Loucy (cell line): ENCODE data around the gene NLGN1.

Experiments
- EZH2phosphoT487 ChIP-seq: fragments of 200-600 bp; IDR thresholded peaks from 2 replicates; pipeline ENCODE4 v1.6.1; 2018; ENCODE audit warnings: antibody characterized with exemption, mild to moderate bottlenecking, moderate library complexity, borderline replicate concordance
- TF ChIP-seq, protein P1 (sequence below): fragments of 200-600 bp; sonication (generic); conservative IDR thresholded peaks from 2 replicates; pipeline ENCODE4 v1.5.1; 2014; ENCODE audit warnings: mild to moderate bottlenecking, antibody characterized with exemption, low read length

DNA sequence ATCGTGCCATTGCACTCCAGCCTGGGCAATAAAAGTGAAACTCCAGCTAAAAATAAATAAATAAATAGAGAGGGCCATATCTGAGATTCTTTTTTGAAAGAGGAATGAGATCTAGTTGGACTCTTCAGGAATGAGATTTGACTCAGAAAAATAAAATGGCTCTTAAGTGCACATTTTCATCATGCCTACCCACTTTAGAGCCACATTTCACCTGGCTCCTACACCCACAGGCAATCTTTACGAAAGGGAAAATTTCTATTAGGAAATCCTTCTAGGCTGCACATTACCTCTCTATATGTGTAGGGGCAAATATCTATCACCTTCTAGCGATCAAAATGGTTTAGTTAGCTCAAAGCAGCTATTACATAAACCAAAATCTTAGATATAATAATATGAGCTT, 16.9 kb upstream of the NLGN1 start:
- TF ChIP-seq, protein P1, sequence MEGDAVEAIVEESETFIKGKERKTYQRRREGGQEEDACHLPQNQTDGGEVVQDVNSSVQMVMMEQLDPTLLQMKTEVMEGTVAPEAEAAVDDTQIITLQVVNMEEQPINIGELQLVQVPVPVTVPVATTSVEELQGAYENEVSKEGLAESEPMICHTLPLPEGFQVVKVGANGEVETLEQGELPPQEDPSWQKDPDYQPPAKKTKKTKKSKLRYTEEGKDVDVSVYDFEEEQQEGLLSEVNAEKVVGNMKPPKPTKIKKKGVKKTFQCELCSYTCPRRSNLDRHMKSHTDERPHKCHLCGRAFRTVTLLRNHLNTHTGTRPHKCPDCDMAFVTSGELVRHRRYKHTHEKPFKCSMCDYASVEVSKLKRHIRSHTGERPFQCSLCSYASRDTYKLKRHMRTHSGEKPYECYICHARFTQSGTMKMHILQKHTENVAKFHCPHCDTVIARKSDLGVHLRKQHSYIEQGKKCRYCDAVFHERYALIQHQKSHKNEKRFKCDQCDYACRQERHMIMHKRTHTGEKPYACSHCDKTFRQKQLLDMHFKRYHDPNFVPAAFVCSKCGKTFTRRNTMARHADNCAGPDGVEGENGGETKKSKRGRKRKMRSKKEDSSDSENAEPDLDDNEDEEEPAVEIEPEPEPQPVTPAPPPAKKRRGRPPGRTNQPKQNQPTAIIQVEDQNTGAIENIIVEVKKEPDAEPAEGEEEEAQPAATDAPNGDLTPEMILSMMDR = no peak
- TF ChIP-seq EZH2phosphoT487 = no peak
